MM.1S (cell line): ENCODE data around the gene MPND.

Experiments used
- DNase-seq: peaks from one replicate; pipeline ENCODE4 v3.0.0-alpha.2; 2015
- H2AFZ ChIP-seq: fragments of 300-600 bp; sonication (generic); 2 replicates; pipeline ENCODE4 v1.6.0; 2016; ENCODE audit warnings: antibody characterized with exemption, low read length
- H3F3A ChIP-seq: fragments of 300-600 bp; sonication (generic); 2 replicates; pipeline ENCODE4 v1.6.1; 2016; ENCODE audit warnings: mild to moderate bottlenecking, antibody characterized with exemption, low read length, moderate library complexity, mixed read lengths; ENCODE audit not compliant: insufficient read depth
- H3K27ac ChIP-seq: fragments of 300-600 bp; sonication (generic); 2 replicates; pipeline ENCODE4 v1.5.1; 2016; ENCODE audit warnings: mild to moderate bottlenecking, low read length
- H3K27me3 ChIP-seq: fragments of 300-600 bp; sonication (generic); replicated peaks from 2 replicates; pipeline ENCODE4 v1.6.0; 2016; ENCODE audit warnings: low read length; ENCODE audit not compliant: insufficient read depth
- H3K36me3 ChIP-seq: fragments of 300-600 bp; sonication (generic); replicated peaks from 2 replicates; pipeline ENCODE4 v1.6.1; 2016; ENCODE audit warnings: mild to moderate bottlenecking, low read length, mixed read lengths; ENCODE audit not compliant: insufficient read depth
- H3K4me1 ChIP-seq: fragments of 300-600 bp; sonication (generic); 2 replicates; pipeline ENCODE4 v1.6.1; 2016; ENCODE audit warnings: low read length, mixed read lengths
- H3K4me2 ChIP-seq: fragments of 300-600 bp; sonication (generic); 2 replicates; pipeline ENCODE4 v1.6.0; 2016; ENCODE audit warnings: low read depth, low read length
- H3K4me3 ChIP-seq: fragments of 300-600 bp; sonication (generic); 2 replicates; pipeline ENCODE4 v1.5.1; 2016; ENCODE audit warnings: low read length, mixed read lengths
- H3K79me2 ChIP-seq: fragments of 300-600 bp; sonication (generic); 2 replicates; pipeline ENCODE4 v1.6.1; 2016; ENCODE audit warnings: mixed run types, low read length, mixed read lengths
- H3K9ac ChIP-seq: fragments of 300-600 bp; sonication (generic); 2 replicates; pipeline ENCODE4 v1.6.1; 2016; ENCODE audit warnings: low read length, mixed read lengths
- H3K9me2 ChIP-seq: fragments of 300-600 bp; sonication (generic); replicated peaks from 2 replicates; pipeline ENCODE4 v1.6.1; 2016; ENCODE audit warnings: mild to moderate bottlenecking, low read length, mixed read lengths; ENCODE audit not compliant: insufficient read depth
- H3K9me3 ChIP-seq: fragments of 300-600 bp; sonication (generic); replicated peaks from 2 replicates; pipeline ENCODE4 v1.6.1; 2016; ENCODE audit warnings: mild to moderate bottlenecking, low read length, mixed read lengths; ENCODE audit not compliant: insufficient read depth
- H4K20me1 ChIP-seq: fragments of 300-600 bp; sonication (generic); 2 replicates; pipeline ENCODE4 v1.6.1; 2016; ENCODE audit warnings: mild to moderate bottlenecking, low read length, moderate library complexity, mixed read lengths; ENCODE audit not compliant: insufficient read depth
- EZH2 ChIP-seq: fragments of 300-600 bp; sonication (generic); optimal IDR thresholded peaks from 2 replicates; pipeline ENCODE3; 2017; ENCODE audit warnings: low read depth, mild to moderate bottlenecking, antibody characterized with exemption, low read length, mixed read lengths
- EZH2phosphoT487 ChIP-seq: fragments of 300-600 bp; sonication (generic); IDR thresholded peaks from 2 replicates; pipeline ENCODE4 v1.6.1; 2018; ENCODE audit warnings: antibody characterized with exemption, low read length
- TF ChIP-seq, protein P1 (sequence below): fragments of 300-600 bp; sonication (generic); IDR thresholded peaks from 2 replicates; pipeline ENCODE4 v1.5.1; 2016; ENCODE audit warnings: antibody characterized with exemption, low read length, mixed read lengths

Gene MPND

DNA sequence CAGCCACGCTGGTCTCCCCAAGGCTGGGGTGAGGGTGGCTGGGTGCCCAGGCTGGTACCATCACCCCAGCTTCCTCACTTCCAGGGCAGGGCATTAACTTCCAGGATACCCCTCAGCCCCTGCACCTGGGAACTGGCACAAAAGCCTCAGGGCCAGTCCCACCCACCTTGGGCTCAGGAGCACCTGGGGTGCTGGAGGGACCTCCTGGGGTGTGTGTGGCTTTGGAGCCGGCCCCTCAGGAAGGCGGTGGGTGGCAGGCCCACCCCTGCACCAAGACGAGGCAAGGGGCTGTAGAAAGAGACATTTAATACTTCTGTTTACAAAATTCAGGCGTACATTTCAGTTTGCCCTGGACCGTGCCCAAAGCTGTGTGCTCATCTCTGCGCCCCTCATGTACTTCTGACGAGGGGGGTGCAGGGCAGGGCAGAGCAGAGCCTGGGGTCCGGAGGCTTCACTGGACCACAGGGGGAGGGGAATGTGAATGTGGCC lies 16.8 kb downstream of the MPND start:
- Histone ChIP-seq H3K36me3 (0 out of 2 replicates have a peak, but pooled peaks cover 4% of the 10 kb centered on the region), H3K9ac (no peak overlapping the region), H4K20me1 (no peaks in the 10 kb centered on the region), H3K4me1 (no peaks in the 10 kb centered on the region), H3K4me3 (no peak overlapping the region), H3K9me2 (no peaks in the 10 kb centered on the region), H3F3A (no peaks in the 10 kb centered on the region; the same call in 1 of the 2 replicates), H3K27ac (no peak overlapping the region), H3K27me3 (no peaks in the 10 kb centered on the region), H3K4me2 (no peak overlapping the region), H3K79me2 (no peaks in the 10 kb centered on the region), H3K9me3 (no peaks in the 10 kb centered on the region), H2AFZ (no peak overlapping the region)
- DNase-seq: no peak
- no peak for TF ChIP-seq EZH2
- TF ChIP-seq, protein P1, sequence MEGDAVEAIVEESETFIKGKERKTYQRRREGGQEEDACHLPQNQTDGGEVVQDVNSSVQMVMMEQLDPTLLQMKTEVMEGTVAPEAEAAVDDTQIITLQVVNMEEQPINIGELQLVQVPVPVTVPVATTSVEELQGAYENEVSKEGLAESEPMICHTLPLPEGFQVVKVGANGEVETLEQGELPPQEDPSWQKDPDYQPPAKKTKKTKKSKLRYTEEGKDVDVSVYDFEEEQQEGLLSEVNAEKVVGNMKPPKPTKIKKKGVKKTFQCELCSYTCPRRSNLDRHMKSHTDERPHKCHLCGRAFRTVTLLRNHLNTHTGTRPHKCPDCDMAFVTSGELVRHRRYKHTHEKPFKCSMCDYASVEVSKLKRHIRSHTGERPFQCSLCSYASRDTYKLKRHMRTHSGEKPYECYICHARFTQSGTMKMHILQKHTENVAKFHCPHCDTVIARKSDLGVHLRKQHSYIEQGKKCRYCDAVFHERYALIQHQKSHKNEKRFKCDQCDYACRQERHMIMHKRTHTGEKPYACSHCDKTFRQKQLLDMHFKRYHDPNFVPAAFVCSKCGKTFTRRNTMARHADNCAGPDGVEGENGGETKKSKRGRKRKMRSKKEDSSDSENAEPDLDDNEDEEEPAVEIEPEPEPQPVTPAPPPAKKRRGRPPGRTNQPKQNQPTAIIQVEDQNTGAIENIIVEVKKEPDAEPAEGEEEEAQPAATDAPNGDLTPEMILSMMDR: no peak
- TF ChIP-seq EZH2phosphoT487: no peak

DNA sequence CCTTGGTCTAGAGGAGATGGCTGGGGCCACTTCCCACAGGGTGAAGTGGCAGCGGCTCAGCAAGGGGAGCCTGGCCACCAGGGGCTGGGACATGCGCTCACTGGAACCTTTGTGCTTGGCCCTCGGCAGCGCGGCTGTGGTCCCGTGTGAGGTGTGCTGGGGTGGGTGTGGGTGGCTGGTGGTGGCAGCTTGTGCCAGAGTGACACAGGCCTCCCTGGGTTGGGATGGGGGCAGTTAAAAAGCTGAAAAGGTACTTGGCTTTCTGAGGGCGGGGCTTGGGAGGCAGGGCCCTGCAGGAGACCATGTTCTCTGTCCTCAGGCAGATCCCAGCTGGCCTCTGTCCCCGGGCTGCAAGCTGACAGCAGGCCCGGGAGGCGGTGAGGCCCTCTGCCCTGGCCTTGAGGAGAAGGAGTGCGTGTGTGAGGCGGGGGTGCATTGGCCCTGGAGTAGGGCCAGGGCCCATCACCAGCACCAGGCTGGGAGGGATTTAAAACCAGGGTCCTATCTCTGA lies 17.3 kb downstream of the MPND start:
- no peak overlapping the region for H3K4me2 ChIP-seq
- H3K27me3 ChIP-seq: no peaks in the 10 kb centered on the region
- no peak overlapping the region for H2AFZ ChIP-seq
- no peak overlapping the region for H3K27ac ChIP-seq
- TF ChIP-seq EZH2phosphoT487 (no peak), EZH2 (no peak)
- TF ChIP-seq, protein P1: no peak
- no peaks in the 10 kb centered on the region for H3K9me3 ChIP-seq
- no peaks in the 10 kb centered on the region for H4K20me1 ChIP-seq
- H3K9me2 ChIP-seq: no peaks in the 10 kb centered on the region
- H3K36me3 ChIP-seq: 0 out of 2 replicates have a peak, but pooled peaks cover 4% of the 10 kb centered on the region
- no peaks in the 10 kb centered on the region; the same call in 1 of the 2 replicates for H3F3A ChIP-seq
- no peaks in the 10 kb centered on the region for H3K4me1 ChIP-seq
- no peak overlapping the region for H3K4me3 ChIP-seq
- no peaks in the 10 kb centered on the region for H3K79me2 ChIP-seq
- DNase-seq: no peak
- H3K9ac ChIP-seq: no peak overlapping the region

DNA sequence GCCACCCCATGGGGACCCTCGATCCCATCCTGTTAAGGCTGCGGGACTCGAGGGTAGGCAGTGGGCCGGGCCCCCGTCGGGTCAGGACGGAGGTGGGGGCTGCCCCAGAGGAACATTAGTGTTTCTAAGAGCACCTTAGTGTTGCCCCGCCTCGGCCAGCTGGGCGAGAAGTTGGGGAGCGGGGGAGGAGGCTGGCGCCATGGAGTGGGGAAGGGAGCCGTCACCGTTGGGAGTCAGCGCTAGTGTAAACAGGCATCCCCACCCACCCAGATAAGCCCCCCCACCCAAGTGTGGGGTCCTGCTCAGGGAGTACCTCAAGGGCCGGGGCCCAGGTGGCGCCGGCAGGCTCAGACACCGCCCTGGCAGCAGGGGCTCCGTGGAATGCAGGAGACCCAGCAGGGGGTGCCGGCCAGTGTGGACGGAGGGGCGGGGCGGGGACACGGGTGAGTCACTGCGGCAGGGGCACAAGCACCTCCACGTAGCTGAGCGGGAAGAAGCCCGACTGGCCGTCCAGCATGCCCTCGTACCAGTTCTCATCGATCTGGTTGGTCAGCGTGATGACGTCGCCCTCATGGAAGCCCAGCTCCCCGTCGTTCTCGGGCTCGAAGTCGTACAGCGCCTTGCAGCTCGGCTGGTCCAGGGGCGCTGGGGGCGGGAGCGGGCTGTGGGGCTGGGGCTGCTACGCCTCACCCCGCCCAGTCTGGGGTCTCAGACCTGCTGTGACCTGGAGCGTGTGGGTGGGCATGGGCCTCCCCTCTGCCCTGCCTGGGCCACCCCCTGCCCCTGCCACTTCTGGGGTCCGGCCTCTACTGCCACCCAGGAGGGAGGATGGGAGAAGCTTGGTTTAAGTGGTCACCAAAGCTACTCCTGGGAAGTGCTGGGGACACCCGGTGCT lies 18.0 kb downstream of the MPND start:
- Histone ChIP-seq H3K36me3 (0 out of 2 replicates have a peak, but pooled peaks cover 4% of the 10 kb centered on the region), H3K9ac (no peak overlapping the region), H3K4me3 (no peak overlapping the region), H3K79me2 (no peaks in the 10 kb centered on the region), H3K27ac (no peak overlapping the region), H3K4me1 (no peaks in the 10 kb centered on the region), H3F3A (no peaks in the 10 kb centered on the region; the same call in 1 of the 2 replicates), H3K4me2 (no peak overlapping the region), H2AFZ (no peak overlapping the region), H3K9me3 (no peaks in the 10 kb centered on the region), H3K27me3 (no peaks in the 10 kb centered on the region), H3K9me2 (no peaks in the 10 kb centered on the region), H4K20me1 (no peaks in the 10 kb centered on the region)
- no peak for TF ChIP-seq EZH2phosphoT487
- no peak for TF ChIP-seq EZH2
- TF ChIP-seq, protein P1: no peak
- no peak for DNase-seq
